ENCODE results near the gene MAMSTR.
A peak's percentile ranks its signal among the peaks of the same experiment; 100 is the strongest.
"Not testable (repeated sequence)": the region's sequence is repeated elsewhere in the genome, so short reads cannot be mapped to it uniquely, and the experiment has no call there.

Gene MAMSTR

GRCh38 chr19:48681127-48681470 lies 38.4 kb downstream of the MAMSTR start:
- DNase-seq, result no peak

GRCh38 chr19:48680436-48681126 lies 38.9 kb downstream of the MAMSTR start:
- DNase-seq, result no peak

DNA sequence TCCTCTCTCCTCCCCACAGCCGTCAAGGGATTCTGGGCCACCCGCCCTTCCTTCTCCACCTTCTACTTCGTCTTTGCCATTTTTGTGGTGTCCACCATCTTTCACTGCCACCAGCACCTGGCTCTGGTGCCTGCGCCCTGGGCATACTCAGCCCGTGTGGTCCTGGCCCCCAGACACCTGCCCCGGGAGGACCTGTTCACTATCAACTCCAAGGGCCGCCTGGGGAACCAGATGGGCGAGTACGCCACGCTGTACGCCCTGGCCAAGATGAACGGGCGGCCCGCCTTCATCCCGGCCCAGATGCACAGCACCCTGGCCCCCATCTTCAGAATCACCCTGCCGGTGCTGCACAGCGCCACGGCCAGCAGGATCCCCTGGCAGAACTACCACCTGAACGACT lies 39.5 kb downstream of the MAMSTR start:
- DNase-seq, result not testable (repeated sequence)

DNA sequence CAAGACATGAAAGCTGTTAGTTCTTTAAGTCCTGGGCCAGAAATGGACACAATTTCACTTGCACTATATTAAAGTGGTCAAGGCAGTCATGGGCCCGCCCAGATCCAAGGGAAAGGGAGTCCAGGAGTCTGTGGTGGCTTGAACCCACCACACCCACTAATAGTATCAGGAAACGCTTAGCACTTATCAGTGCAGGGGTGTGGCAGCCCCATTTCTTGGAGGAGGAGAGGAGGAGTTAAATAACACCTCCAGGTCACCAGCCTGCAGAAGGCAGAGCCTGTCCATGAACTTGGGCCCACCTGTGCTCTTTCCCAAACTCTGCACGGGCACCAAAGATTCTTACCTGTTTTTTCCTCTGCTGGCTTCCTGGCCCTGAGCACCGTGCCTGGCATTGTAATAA lies 41.3 kb downstream of the MAMSTR start:
- DNase-seq, result no peak

DNA sequence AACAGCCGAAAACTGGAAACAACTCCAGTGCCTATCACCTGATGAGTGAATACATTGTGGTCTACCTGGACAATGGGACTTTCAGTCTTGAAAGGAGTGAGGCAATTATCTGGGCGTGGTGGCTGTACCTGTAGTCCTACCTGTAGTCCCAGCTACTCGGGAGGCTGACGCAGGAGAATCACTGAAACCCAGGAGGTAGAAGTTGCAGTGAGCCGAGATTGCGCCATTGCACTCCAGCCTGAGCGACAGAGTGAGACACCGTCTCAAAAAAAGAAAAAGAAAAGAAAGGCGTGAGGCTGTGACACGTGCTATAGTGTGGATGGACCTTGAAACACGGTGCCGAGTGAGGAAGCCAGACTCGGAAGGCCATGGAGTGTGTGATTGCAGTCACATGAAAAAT lies 42.6 kb downstream of the MAMSTR start:
- no peak for DNase-seq

GRCh38 chr19:48676487-48676886 lies 43.0 kb downstream of the MAMSTR start:
- DNase-seq, result no peak

DNA sequence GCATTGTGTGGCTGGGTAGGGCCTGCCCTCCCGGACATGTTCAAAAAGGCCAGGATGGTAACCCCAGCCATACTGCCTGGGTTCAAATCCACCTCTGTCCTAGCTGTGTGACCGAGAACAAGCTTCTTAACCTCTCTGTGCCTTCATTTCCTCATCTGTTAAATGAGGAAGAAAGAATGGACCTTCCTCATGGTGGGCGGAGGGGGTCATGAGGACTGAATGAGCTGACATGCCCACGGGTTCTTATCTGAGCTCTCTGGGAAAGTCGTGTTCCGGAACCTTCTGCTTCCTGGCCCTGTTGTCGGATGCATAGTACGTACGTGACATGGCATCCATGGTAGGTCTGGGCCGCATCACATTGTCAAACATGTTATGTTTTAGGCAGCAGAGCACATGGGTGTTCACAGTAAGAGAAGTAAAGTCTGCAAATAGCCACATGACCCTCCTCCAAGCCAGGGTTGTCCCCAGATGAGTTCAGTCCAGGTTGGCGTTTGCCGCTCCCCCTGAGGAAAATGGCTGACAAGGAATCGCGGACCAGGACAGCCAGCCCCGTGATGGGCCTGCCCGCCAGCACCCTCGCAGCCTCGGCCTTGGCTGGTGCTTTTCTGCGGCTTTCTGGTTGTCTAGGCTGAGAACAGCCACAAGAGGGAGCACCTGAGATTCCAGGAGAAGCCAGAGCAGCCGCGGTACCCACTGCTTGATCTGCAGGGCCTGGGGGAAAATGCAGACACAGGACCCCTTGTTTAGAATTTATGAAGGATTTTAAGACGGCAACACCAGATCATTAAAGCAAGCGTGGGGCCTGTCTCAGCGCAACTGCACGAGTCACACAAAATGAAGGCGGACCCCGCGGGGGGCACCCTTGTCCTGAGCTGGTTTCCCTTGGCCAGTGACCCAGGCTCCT lies 44.4 kb downstream of the MAMSTR start:
- DNase-seq, result peak; percentile 74

DNA sequence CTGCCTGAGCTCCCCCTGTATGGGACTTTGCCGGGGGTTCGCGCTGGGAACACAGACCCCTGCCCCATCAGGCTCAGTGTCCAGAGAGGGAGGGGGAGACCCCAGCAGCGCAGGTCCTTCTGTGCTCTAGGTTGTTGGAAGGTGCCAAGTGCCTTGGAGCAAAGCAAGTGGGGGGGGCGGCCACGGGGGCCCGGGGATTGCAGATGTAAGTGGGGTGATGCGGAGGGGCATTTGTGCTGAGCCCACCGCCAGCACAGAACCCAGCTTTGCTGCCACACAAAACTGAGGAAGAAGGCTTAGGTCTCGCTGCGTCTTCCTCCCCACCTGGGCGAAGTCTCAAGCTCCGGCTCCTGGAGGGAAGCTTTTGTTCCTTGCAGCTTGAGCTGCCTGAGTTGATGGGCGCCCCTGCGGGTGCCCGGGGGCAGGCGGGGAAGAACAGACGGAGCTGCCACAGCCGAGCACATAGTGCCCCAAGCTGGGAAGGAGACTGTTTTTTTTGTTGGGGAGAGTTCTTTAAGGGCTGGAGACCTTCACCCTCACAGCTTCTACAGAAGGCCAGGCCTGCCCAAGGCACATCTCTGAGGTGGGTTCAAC lies 45.2 kb downstream of the MAMSTR start:
- no peak for DNase-seq

GRCh38 chr19:48673436-48674100 lies 46.0 kb downstream of the MAMSTR start:
- no peak for DNase-seq

GRCh38 chr19:48672994-48673393 lies 46.5 kb downstream of the MAMSTR start, which contains the start of gene NTN5:
Gene NTN5, minus strand, starts transcription at chr19:48673017. Its CDS starts 2,031 bp downstream, at chr19:48670986.
- no peak for DNase-seq

DNA sequence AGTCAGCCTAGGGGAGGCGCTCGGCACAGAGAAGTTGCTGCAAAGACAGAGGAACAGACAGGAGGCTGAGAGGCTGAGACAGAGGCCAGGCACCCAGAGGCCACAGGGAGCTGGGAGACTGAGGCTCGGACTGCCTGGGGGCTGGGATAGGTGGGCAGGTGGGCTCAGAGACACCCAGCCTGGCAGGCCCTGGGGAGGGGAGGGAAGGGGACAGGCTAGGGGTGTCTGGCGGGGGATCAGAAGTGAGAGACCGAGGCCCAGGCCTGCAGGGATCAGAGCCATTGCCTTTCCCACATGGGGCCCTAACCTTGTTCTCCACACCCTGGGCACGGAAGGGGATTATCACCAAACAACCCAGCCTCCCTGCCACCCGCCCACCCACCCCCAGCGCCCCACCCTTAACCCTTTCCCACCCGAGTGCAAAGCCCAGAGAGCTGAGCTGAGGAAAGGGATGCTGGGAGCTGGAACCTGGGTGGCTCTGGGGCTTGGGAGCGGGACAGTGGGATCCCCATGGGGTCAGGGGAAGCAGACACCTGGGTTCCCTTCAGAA lies 48.0 kb downstream of the MAMSTR start:
- no peak for DNase-seq

- no peak for DNase-seq
Observed at GRCh38 chr19:48670699-48671445, 48.7 kb downstream of the MAMSTR start.

GRCh38 chr19:48669903-48670668 lies 49.4 kb downstream of the MAMSTR start:
- no peak for DNase-seq

GRCh38 chr19:48668761-48669160 lies 50.8 kb downstream of the MAMSTR start:
- DNase-seq, result no peak

- no peak for DNase-seq
Observed at GRCh38 chr19:48668332-48668731, 51.2 kb downstream of the MAMSTR start.

DNA sequence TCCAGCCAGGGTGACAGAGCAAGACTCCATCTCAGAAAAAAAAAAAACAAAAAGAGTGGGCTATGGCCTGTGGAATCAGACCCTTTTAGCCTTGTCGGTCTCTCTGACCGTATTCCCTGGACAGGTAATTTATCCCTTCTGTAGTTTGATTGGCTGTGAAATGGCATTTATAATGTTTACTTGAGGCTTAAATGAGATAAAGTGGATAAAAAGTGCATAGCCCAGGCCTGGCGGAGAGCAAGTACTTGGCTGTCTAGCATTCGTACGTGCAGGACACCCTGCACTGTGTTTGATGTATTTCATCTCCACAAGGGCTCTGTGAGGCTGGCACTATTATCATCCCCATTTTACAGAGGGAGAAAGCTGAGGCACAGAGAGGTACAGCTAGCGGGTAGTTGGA lies 53.7 kb downstream of the MAMSTR start:
- DNase-seq, result no peak

DNA sequence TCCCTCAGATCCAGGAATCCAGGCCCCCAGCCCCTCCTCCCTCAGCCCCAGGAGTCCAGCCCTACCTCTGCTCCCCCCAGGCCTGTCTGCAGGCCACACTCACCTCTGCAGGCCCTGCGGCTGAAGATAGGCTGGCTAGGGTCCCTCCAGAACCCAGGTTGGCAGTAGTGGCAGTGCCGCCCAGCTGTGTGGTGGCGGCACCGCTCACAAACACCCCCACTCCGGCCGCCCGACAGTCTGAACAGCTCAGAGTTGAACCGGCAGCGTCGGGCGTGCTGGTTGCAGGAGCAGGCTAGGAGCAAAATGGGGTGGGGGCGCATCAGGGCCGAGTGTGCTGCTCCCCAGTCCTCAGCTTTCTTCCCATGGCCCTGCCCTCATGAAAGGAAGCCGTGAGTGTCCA lies 55.0 kb downstream of the MAMSTR start:
- no peak for DNase-seq

DNA sequence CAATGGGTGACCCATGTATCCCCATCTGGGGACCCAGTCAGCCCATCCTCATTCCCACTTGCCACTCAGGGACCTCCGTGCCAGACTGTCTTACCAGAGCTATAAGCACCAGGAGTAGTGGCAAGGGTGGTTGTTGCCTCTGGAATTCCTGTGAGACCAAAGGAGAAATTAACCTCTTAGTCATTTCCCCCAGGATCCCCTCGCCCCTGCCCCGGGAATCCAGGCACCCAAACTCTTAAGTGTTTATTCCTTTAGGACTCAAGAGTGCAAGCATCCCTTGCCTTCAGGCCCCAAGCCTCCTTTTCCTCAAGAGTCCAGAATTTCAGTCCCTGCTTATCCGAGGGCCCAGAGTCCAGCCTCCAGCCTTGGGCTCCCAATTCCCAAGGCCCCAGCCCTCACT lies 55.9 kb downstream of the MAMSTR start:
- no peak for DNase-seq
